Right lobe of liver (tissue), 6 donors: ENCODE measurements around the gene OR2AE1. TPM values are rescaled to one million over a fixed set of nuclear protein-coding genes. Genes with fewer than 3 reads are reported as not detected.

ENCODE experiments used
- ATAC-seq, 4 donors: fragments of 200-7000 bp; cut with Tn5 transposase; one replicate each; pipeline ENCODE4 v1.9.1; 2020; ENCODE audit warnings: mild to moderate bottlenecking in 4 of 4, moderate library complexity in 4 of 4
- DNase-seq, 3 donors: peaks; one replicate each; pipeline ENCODE4 v3.0.0-alpha.2; 2020
- H3K27ac ChIP-seq, 3 donors: fragments of 200-600 bp; one replicate each; pipeline ENCODE4 v1.8.0; 2022
- H3K27me3 ChIP-seq, 2 donors: fragments of 200-600 bp; one replicate each; pipeline ENCODE4 v1.8.0; 2022
- H3K36me3 ChIP-seq, 4 donors: fragments of 200-600 bp; sonication (generic) in 1 of 4; one replicate each; pipeline versions ENCODE4 v1.5.1 to v1.8.0; 2017 to 2022; ENCODE audit warnings: control low read depth in 1 of 4
- H3K4me1 ChIP-seq, 4 donors: fragments of 200-600 bp; sonication (generic) in 1 of 4; one replicate each; pipeline versions ENCODE4 v1.5.1 to v1.8.0; 2017 to 2022; ENCODE audit warnings: control low read depth in 1 of 4
- H3K4me3 ChIP-seq, 3 donors: fragments of 200-600 bp; one replicate each; pipeline ENCODE4 v1.8.0; 2022
- H3K9me3 ChIP-seq, 4 donors: fragments of 200-600 bp; sonication (generic) in 1 of 4; one replicate each; pipeline versions ENCODE4 v1.5.1 to v1.8.0; 2017 to 2022; ENCODE audit warnings: control low read depth in 1 of 4
- POLR2A ChIP-seq: fragments of 450-650 bp; IDR thresholded peaks from one replicate; pipeline ENCODE4 v1.6.1; 2017; ENCODE audit warnings: antibody characterized with exemption, mild to moderate bottlenecking
- WGBS: methylation state at CpG from one replicate; pipeline ENCODE4 v1.1.6; 2018; ENCODE audit warnings: low coverage, low lambda C conversion rate; ENCODE audit not compliant: insufficient coverage; ENCODE audit errors: missing lambda C conversion rate; 5-methylcytosine and 5-hydroxymethylcytosine counted together
- intact Hi-C, 2 donors: fragments of 100-400 bp; cut with DNase I; formaldehyde crosslinking; loops; one replicate each; pipeline versions ENCODE4 v1.11.2 to v1.14.1; 2022
- total RNA-seq, 6 experiments: library from RNA; depleted of rRNA in 2 of 6; stranded (reverse); fragments of >200 nt in 2 of 6; fragmentation: NEBNext Ultra II Directional in 3 of 6; extraction: Animal tissue kit (Norgen Biotek cat#: 25700) in 3 of 6; gene quantifications; one replicate each; pipeline versions ENCODE4 v1.1.0 to v1.2.4, GENCODE V29; 2016 to 2023
- TF ChIP-seq, protein P1 (sequence below), 4 donors: fragments of 200-600 bp in 3 of 4; fragments of 450-650 bp in 1 of 4; IDR thresholded peaks; one replicate each; pipeline versions ENCODE4 v1.5.1 to v1.8.0; 2016 to 2022; ENCODE audit warnings: antibody characterized with exemption in 4 of 4, mild to moderate bottlenecking in 2 of 4
- donor health status: DM: no; HTN: yes; CAD: no.
- donor health status: DM: no; HTN: no; CAD: no.
- donor health status: DM: no; HTN: no; CAD: no.
- donor health status: DM: no; HTN: yes; CAD: no.
- donor health status: DM: no; HTN: yes; CAD: no.

The OR2AE1 gene
- total RNA-seq, 6 experiments from 2014 or later, result not detected

DNA sequence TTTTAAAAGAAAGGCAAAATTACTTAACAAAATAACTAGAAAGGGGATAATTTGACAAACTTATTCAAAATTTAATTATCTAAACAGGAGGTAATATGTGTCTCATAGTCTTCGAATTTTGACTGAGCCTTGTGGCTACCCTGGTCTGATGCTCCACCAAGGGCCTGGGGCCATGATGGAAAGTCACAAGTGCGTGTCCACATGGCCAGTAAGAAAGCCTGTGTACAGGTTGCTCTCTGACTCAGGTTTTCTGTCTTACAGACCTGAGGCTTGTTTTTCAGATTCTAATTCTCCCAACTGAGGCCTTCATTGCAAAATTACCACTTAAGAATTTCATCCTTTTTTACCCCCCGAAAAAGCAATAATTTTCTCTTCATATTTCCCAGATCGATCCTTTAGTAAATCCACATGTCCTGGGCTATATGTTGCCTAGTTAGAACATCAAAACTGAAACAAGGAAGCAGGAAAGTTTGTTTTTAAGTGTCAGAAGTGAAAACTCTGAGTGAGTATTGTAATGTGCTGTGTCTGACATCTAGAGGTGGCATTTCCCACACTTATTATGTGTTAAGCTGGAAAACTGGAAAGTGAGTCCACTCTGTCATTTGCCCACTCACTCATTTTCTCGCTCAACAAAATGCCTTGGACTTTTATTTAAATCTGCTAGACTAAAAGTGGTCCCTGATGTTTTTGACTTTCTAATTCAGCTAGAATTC is 39.0 kb downstream of the OR2AE1 start:
- H3K27ac ChIP-seq, result no peak overlapping the region
- no peaks in the 10 kb centered on the region for H3K9me3 ChIP-seq
- peaks cover 0 to 65% (median 12%) of the 10 kb centered on the region in 4 donors for H3K36me3 ChIP-seq
- WGBS, result 85% methylated on average over 5 of the region's 5 CpGs
- peak; percentile 24 to 91 (median 74) for ATAC-seq
- H3K4me3 ChIP-seq, result no peak overlapping the region
- H3K27me3 ChIP-seq, result no peaks in the 10 kb centered on the region
- intact Hi-C loops, result loop anchor here in 1 of 2 donors (10.0 kb wide), 1 partner anchor 163 kb away; the partner anchor contains the start of gene CYP3A5
- TF ChIP-seq, protein P1, sequence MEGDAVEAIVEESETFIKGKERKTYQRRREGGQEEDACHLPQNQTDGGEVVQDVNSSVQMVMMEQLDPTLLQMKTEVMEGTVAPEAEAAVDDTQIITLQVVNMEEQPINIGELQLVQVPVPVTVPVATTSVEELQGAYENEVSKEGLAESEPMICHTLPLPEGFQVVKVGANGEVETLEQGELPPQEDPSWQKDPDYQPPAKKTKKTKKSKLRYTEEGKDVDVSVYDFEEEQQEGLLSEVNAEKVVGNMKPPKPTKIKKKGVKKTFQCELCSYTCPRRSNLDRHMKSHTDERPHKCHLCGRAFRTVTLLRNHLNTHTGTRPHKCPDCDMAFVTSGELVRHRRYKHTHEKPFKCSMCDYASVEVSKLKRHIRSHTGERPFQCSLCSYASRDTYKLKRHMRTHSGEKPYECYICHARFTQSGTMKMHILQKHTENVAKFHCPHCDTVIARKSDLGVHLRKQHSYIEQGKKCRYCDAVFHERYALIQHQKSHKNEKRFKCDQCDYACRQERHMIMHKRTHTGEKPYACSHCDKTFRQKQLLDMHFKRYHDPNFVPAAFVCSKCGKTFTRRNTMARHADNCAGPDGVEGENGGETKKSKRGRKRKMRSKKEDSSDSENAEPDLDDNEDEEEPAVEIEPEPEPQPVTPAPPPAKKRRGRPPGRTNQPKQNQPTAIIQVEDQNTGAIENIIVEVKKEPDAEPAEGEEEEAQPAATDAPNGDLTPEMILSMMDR (IDR thresholded peaks at IDR 0.05), result peak; percentile 32 to 50 (median 39)
- TF ChIP-seq POLR2A, result no peak
- peaks cover 0 to 19% (median 9%) of the 10 kb centered on the region in 4 donors for H3K4me1 ChIP-seq
- DNase-seq, result no peak

DNA sequence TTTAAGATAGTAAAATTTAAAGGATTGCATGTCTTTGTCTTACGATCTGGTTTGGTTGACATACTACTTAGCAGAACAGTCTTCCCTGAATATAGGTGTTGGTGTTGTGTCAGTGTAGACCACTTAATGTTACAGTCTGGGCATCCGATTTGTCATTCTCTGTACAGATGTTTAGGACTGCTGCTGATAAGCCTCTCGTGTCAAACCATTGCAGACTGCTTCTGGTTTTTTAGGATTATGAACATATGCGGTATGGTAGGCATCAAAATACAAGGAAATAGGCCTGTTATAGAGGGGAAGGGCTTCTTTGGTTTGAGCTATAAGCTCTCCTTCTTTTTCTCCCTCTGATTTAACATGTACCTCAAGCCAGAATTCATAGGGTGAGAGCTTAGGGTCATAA is 41.6 kb downstream of the OR2AE1 start:
- Histone ChIP-seq H3K4me1 (peaks cover 0 to 40% (median 20%) of the 10 kb centered on the region in 4 donors), H3K4me3 (no peak overlapping the region), H3K9me3 (no peaks in the 10 kb centered on the region), H3K36me3 (peaks cover 0 to 39% (median 11%) of the 10 kb centered on the region in 4 donors), H3K27me3 (no peaks in the 10 kb centered on the region), H3K27ac (peak overlapping the region in 1 of 3 donors; percentile 30)
- no peak for DNase-seq
- TF ChIP-seq POLR2A, result no peak
- TF ChIP-seq, protein P1 (IDR thresholded peaks at IDR 0.05), result no peak
- intact Hi-C loops, result loop anchor here in 1 of 2 donors (10.0 kb wide), 1 partner anchor 160 kb away; the partner anchor contains the start of gene CYP3A5
- ATAC-seq, result no peak
- WGBS, result 97% methylated on average over 3 of the region's 4 CpGs

DNA sequence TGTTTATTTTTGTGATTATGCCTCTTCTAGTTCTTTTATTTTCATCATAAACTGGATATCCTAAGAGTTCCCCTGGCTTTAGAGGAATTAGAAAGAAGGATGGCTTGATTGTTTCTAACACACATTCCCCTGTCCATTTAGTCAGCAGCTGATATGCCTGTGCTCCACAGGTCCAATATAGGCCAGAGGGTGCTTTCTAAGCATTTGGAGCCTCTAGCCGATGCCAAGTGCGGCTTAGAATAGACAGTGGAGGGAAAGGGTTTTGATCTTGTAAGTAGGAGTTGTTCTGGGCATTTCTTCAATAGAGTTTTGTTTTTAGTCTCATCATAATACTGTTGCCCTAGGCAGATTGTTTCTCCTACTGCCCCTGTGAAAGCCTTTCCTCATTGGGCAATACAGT is 42.5 kb downstream of the OR2AE1 start:
- H3K27ac ChIP-seq, result peak overlapping the region in 1 of 3 donors; percentile 30
- no peaks in the 10 kb centered on the region for H3K27me3 ChIP-seq
- H3K9me3 ChIP-seq, result no peaks in the 10 kb centered on the region
- WGBS, result 97% methylated on average over 2 of the region's 2 CpGs
- intact Hi-C loops, result loop anchor here in 1 of 2 donors (10.0 kb wide), 1 partner anchor 160 kb away; the partner anchor contains the start of gene CYP3A5
- H3K36me3 ChIP-seq, result peaks cover 0 to 31% (median 8%) of the 10 kb centered on the region in 4 donors
- no peak for ATAC-seq
- peaks cover 0 to 45% (median 20%) of the 10 kb centered on the region in 4 donors for H3K4me1 ChIP-seq
- no peak for DNase-seq
- TF ChIP-seq, protein P1 (IDR thresholded peaks at IDR 0.05), result no peak
- TF ChIP-seq POLR2A, result no peak
- H3K4me3 ChIP-seq, result no peak overlapping the region

DNA sequence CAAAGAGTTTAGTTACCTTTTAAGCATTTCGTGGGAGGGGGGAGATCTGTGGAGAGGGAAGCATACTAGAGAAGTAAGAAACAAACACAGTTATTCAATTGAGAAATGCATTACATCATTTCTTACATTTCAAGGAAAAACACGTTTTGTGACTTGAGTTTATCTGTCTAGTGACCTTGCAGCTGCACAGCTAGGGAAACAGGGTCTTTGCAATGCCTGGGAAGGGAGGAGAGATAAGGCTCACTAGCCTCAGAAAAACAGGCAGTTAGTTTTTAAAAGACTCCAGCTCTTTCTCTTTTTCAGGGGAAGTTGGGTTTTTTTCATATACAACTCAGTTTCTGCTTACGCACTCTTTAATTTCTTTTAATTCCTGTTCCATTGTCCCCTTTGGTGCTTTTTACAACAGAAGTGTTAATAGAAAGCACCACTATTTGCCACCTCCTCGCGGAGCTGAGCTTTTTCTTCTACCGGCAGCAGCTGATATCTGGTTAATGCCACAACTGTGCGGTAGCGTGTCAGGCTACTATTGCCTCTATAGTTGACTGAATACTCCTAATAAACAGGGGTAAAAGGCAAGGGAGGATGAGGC is 43.5 kb downstream of the OR2AE1 start:
- TF ChIP-seq POLR2A, result no peak
- TF ChIP-seq, protein P1 (IDR thresholded peaks at IDR 0.05), result no peak
- Histone ChIP-seq H3K9me3 (no peaks in the 10 kb centered on the region), H3K27ac (peak overlapping the region in 2 of 3 donors; percentile 38 to 91), H3K4me1 (peaks cover 0 to 45% (median 20%) of the 10 kb centered on the region in 4 donors), H3K27me3 (no peaks in the 10 kb centered on the region), H3K36me3 (peaks cover 0 to 21% (median 3%) of the 10 kb centered on the region in 4 donors), H3K4me3 (no peak overlapping the region)
- intact Hi-C loops, result loop anchor here in 1 of 2 donors (10.0 kb wide), 1 partner anchor 159 kb away; the partner anchor contains the start of gene CYP3A5
- ATAC-seq (no peak), DNase-seq (no peak)
- WGBS, result 39% methylated on average over 8 of the region's 8 CpGs
